PC-3 (cell line): Measurements from ENCODE around the gene ZNF621. TPM values are rescaled to one million over a fixed set of nuclear protein-coding genes. Genes with fewer than 3 reads are reported as not detected.

Source experiments
- ATAC-seq: fragments of 200-7000 bp; cut with Tn5 transposase; 2 replicates; pipeline ENCODE4 v1.9.1; 2020; ENCODE audit warnings: mild to moderate bottlenecking, moderate library complexity
- BruUV-seq: library from RNA; stranded (reverse); fragments of 400-500 nt; replicated peaks from 2 replicates; lab custom pipeline; 2021; lab: Mats Ljungman, UMichigan
- CTCF ChIA-PET: fragments of 300-600 bp; sonication (Branson Sonifier 250); formaldehyde crosslinking; loops from one replicate; lab custom pipeline; 2022; ENCODE audit warnings: antibody characterized with exemption; lab: Charles Lee
- POLR2A ChIA-PET: fragments of 300-600 bp; sonication (Branson Sonifier 250); formaldehyde crosslinking; loops from one replicate; lab custom pipeline; 2022; ENCODE audit warnings: antibody characterized with exemption; ENCODE audit not compliant: unreplicated experiment; lab: Charles Lee
- DNase-seq: peaks from one replicate; pipeline ENCODE4 v3.0.0-alpha.2; 2015
- H2AFZ ChIP-seq: fragments of 300-600 bp; sonication (generic); 2 replicates; pipeline ENCODE4 v1.6.0; 2016; ENCODE audit warnings: antibody characterized with exemption, low read length
- H3F3A ChIP-seq: fragments of 300-600 bp; sonication (generic); one replicate; pipeline ENCODE4 v1.6.0; 2017; ENCODE audit warnings: antibody characterized with exemption, low read length, control low read depth, mild to moderate bottlenecking; ENCODE audit not compliant: unreplicated experiment
- H3K27ac ChIP-seq: fragments of 300-600 bp; sonication (generic); 2 replicates; pipeline ENCODE4 v1.5.1; 2016; ENCODE audit warnings: mild to moderate bottlenecking, low read length
- H3K27me3 ChIP-seq: fragments of 300-600 bp; sonication (generic); 2 replicates; pipeline ENCODE4 v1.6.1; 2016; ENCODE audit warnings: low read length, mixed read lengths
- H3K36me3 ChIP-seq: fragments of 300-600 bp; sonication (generic); 2 replicates; pipeline ENCODE4 v1.6.1; 2016; ENCODE audit warnings: low read depth, mixed run types, low read length, mixed read lengths
- H3K4me1 ChIP-seq: fragments of 300-600 bp; sonication (generic); 2 replicates; pipeline ENCODE4 v1.5.1; 2016; ENCODE audit warnings: low read length; ENCODE audit not compliant: insufficient read depth
- H3K4me2 ChIP-seq: fragments of 300-600 bp; sonication (generic); 2 replicates; pipeline ENCODE4 v1.6.0; 2016; ENCODE audit warnings: low read length
- H3K4me3 ChIP-seq: fragments of 300-600 bp; sonication (generic); 2 replicates; pipeline ENCODE4 v1.5.1; 2016; ENCODE audit warnings: mild to moderate bottlenecking, low read length, mixed read lengths
- H3K79me2 ChIP-seq: fragments of 300-600 bp; sonication (generic); 2 replicates; pipeline ENCODE4 v1.6.1; 2017; ENCODE audit warnings: low read length, mixed read lengths
- H3K9ac ChIP-seq: fragments of 300-600 bp; sonication (generic); 2 replicates; pipeline ENCODE4 v1.6.0; 2016; ENCODE audit warnings: mild to moderate bottlenecking, low read length
- H3K9me2 ChIP-seq: fragments of 300-600 bp; sonication (generic); replicated peaks from 2 replicates; pipeline ENCODE4 v1.6.1; 2016; ENCODE audit warnings: mixed run types, low read length, mixed read lengths
- H3K9me3 ChIP-seq: fragments of 300-600 bp; sonication (generic); 2 replicates; pipeline ENCODE4 v1.6.1; 2016; ENCODE audit warnings: low read length, mixed read lengths
- H4K20me1 ChIP-seq: fragments of 300-600 bp; sonication (generic); 2 replicates; pipeline ENCODE4 v1.6.1; 2016; ENCODE audit warnings: low read length, mixed read lengths
- EZH2 ChIP-seq: fragments of 300-600 bp; sonication (generic); IDR thresholded peaks from one replicate; pipeline ENCODE4 v1.6.1; 2017; ENCODE audit warnings: antibody characterized with exemption, mild to moderate bottlenecking, low read length; ENCODE audit not compliant: unreplicated experiment
- EZH2phosphoT487 ChIP-seq: fragments of 300-600 bp; sonication (generic); IDR thresholded peaks from 2 replicates; pipeline ENCODE4 v1.6.1; 2018; ENCODE audit warnings: mild to moderate bottlenecking, antibody characterized with exemption, low read length, borderline replicate concordance
- intact Hi-C: fragments of 100-400 bp; cut with micrococcal nuclease; formaldehyde crosslinking; loops from 2 replicates; pipeline ENCODE4 v1.9.0; 2023
- total RNA-seq: library from RNA; depleted of rRNA; stranded (reverse); fragments of >200 nt; gene quantifications from 2 replicates; pipeline ENCODE4 v1.2.3, GENCODE V29; 2014
- TF ChIP-seq, protein P1 (sequence below): fragments of 300-600 bp; sonication (generic); conservative IDR thresholded peaks from 2 replicates; pipeline ENCODE4 v1.5.1; 2017; ENCODE audit warnings: antibody characterized with exemption, low read depth, mild to moderate bottlenecking, low read length

Gene ZNF621
- total RNA-seq, 1 experiment from 2014 or later, result 17.0 TPM

DNA sequence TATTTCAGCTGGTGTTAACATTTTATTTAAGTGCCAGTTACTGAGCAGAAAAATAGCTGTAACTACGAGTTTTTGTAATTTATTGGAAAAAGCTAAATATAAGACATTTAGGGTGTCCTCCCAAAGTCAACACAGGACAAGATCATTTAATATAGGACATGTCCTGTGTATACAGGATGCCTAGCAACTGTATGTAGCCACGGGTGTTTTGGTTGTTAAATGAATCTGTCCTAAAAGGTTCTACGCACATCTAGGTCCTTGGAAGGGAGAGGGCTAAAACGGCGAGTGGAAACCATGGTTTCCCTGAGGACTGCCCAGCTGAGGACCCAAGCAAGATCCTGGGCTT, 565 bp upstream of the ZNF621 start:
- H3K4me2 ChIP-seq, result peak overlapping the region; percentile 96
- H3K27me3 ChIP-seq, result no peaks in the 10 kb centered on the region
- H3K9me2 ChIP-seq, result no peaks in the 10 kb centered on the region
- BruUV-seq, result TSS peak; percentile 94
- peaks cover 20% of the 10 kb centered on the region for H3K4me1 ChIP-seq
- no peaks in the 10 kb centered on the region for H3K9me3 ChIP-seq
- POLR2A ChIA-PET, result interaction anchor here (0.6 to 0.7 kb wide), 3 partner anchors 24 to 153 kb away, joined by 3 to 5 read pairs (median 3); no protein-coding TSS in a partner anchor
- no peaks in the 10 kb centered on the region for H3F3A ChIP-seq
- H3K36me3 ChIP-seq, result no peaks in the 10 kb centered on the region
- TF ChIP-seq, protein P1, sequence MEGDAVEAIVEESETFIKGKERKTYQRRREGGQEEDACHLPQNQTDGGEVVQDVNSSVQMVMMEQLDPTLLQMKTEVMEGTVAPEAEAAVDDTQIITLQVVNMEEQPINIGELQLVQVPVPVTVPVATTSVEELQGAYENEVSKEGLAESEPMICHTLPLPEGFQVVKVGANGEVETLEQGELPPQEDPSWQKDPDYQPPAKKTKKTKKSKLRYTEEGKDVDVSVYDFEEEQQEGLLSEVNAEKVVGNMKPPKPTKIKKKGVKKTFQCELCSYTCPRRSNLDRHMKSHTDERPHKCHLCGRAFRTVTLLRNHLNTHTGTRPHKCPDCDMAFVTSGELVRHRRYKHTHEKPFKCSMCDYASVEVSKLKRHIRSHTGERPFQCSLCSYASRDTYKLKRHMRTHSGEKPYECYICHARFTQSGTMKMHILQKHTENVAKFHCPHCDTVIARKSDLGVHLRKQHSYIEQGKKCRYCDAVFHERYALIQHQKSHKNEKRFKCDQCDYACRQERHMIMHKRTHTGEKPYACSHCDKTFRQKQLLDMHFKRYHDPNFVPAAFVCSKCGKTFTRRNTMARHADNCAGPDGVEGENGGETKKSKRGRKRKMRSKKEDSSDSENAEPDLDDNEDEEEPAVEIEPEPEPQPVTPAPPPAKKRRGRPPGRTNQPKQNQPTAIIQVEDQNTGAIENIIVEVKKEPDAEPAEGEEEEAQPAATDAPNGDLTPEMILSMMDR, result no peak
- no peak for TF ChIP-seq EZH2phosphoT487
- no peak for TF ChIP-seq EZH2
- peak overlapping the region; percentile 99 for H2AFZ ChIP-seq
- DNase-seq (no peak), ATAC-seq (peak; percentile 36; the same call in 1 of the 2 replicates)
- H3K9ac ChIP-seq, result peak overlapping the region; percentile 96
- peak overlapping the region; percentile 75 for H3K27ac ChIP-seq
- H4K20me1 ChIP-seq, result no peaks in the 10 kb centered on the region
- CTCF ChIA-PET, result interaction anchor here (0.6 kb wide), 1 partner anchor 67 kb away, joined by 3 read pairs; no protein-coding TSS in a partner anchor
- peaks cover 19% of the 10 kb centered on the region for H3K79me2 ChIP-seq
- intact Hi-C loops, result loop anchor here (1.0 to 2.0 kb wide), 3 partner anchors 17 to 215 kb away; partner anchors contain the start of genes EIF1B and ZNF620
- H3K4me3 ChIP-seq, result peak overlapping the region; percentile 91

DNA sequence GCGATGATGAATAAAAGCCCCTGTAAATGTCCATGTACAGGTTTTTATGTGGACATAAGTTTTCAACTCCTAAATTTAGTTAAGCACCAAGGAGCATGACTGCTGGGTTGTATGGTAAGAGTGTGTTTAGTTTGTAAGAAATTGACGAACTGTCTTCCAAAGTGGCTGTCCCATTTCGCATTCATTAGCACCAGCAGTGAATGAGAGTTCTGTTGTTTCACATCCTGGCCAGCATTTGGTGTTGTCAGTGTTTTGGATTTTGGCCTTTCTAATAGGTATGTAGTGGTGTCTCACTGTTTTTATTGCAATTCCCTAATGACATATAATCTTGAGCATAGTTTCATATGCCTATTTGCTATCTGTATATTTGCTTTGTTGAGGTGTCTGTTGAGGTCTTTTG, 3.7 kb downstream of the ZNF621 start:
- no peak overlapping the region for H2AFZ ChIP-seq
- H3K9ac ChIP-seq, result no peak overlapping the region
- no peaks in the 10 kb centered on the region for H3K9me3 ChIP-seq
- H3F3A ChIP-seq, result no peaks in the 10 kb centered on the region
- intact Hi-C loops, result no loop called here
- no peak for TF ChIP-seq EZH2
- TF ChIP-seq, protein P1, result no peak
- TF ChIP-seq EZH2phosphoT487, result no peak
- peaks cover 20% of the 10 kb centered on the region for H3K4me1 ChIP-seq
- no peak overlapping the region for H3K4me3 ChIP-seq
- no peak for ATAC-seq
- no peaks in the 10 kb centered on the region for H3K9me2 ChIP-seq
- no peaks in the 10 kb centered on the region for H4K20me1 ChIP-seq
- no peak overlapping the region for H3K27ac ChIP-seq
- H3K36me3 ChIP-seq, result peaks cover 34% of the 10 kb centered on the region
- no TSS peak for BruUV-seq
- DNase-seq, result no peak
- peaks cover 19% of the 10 kb centered on the region for H3K79me2 ChIP-seq
- CTCF ChIA-PET, result no interaction called here
- no peak overlapping the region for H3K4me2 ChIP-seq
- no peaks in the 10 kb centered on the region for H3K27me3 ChIP-seq
- POLR2A ChIA-PET, result no interaction called here

DNA sequence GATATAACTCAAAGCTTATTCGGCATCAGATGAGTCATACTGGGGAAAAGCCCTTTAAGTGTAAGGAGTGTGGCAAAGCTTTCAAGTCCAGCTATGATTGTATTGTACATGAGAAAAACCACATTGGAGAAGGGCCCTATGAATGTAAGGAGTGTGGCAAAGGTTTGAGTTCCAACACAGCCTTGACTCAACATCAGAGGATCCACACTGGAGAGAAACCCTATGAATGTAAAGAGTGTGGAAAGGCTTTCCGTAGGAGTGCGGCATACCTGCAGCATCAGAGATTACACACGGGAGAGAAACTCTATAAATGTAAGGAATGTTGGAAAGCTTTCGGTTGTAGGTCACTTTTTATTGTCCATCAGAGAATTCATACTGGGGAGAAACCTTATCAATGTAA, 7.5 kb downstream of the ZNF621 start:
- no TSS peak for BruUV-seq
- no peak overlapping the region for H3K4me2 ChIP-seq
- intact Hi-C loops, result no loop called here
- H3K27me3 ChIP-seq, result no peaks in the 10 kb centered on the region
- DNase-seq (no peak), ATAC-seq (no peak)
- no peaks in the 10 kb centered on the region for H3K79me2 ChIP-seq
- H3K27ac ChIP-seq, result no peak overlapping the region
- no peak overlapping the region for H3K4me3 ChIP-seq
- no peaks in the 10 kb centered on the region for H3F3A ChIP-seq
- H3K9me3 ChIP-seq, result no peaks in the 10 kb centered on the region
- TF ChIP-seq EZH2phosphoT487, result no peak
- TF ChIP-seq, protein P1, result no peak
- H3K36me3 ChIP-seq, result peaks cover 62% of the 10 kb centered on the region
- no peak overlapping the region for H2AFZ ChIP-seq
- H3K9me2 ChIP-seq, result no peaks in the 10 kb centered on the region
- H4K20me1 ChIP-seq, result no peaks in the 10 kb centered on the region
- no peaks in the 10 kb centered on the region for H3K4me1 ChIP-seq
- no peak overlapping the region for H3K9ac ChIP-seq
- POLR2A ChIA-PET, result no interaction called here
- CTCF ChIA-PET, result no interaction called here
